Thoracic aorta (tissue), 2 donors: ENCODE measurements around the gene AOPEP. TPM values are rescaled to one million over a fixed set of nuclear protein-coding genes. Genes with fewer than 3 reads are reported as not detected.

Experiments used
- ATAC-seq: fragments of 150-250 bp; one replicate; pipeline ENCODE4 v1.8.0; 2017; ENCODE audit warnings: low read depth; ENCODE audit not compliant: insufficient number of reproducible peaks, low FRiP score
- DNase-seq: peaks from one replicate; pipeline ENCODE4 v3.0.0-alpha.2; 2020; ENCODE audit warnings: low spot score
- H3K27ac ChIP-seq, 2 donors: fragments of 200-600 bp; sonication (generic); 1 replicate in 1 of 2; 2 replicates in 1 of 2; pipeline ENCODE4 v1.5.1; 2016; ENCODE audit warnings: mild to moderate bottlenecking in 2 of 2, moderate library complexity in 2 of 2
- H3K27me3 ChIP-seq: fragments of 200-600 bp; sonication (generic); replicated peaks from 2 replicates; pipeline ENCODE4 v1.6.0; 2016; ENCODE audit warnings: mild to moderate bottlenecking; ENCODE audit not compliant: insufficient read depth
- H3K36me3 ChIP-seq: fragments of 200-600 bp; sonication (generic); one replicate; pipeline ENCODE4 v1.5.1; 2016
- H3K4me1 ChIP-seq, 2 donors: fragments of 200-600 bp; sonication (generic); 1 replicate in 1 of 2; 2 replicates in 1 of 2; pipeline versions ENCODE4 v1.5.1 to v1.6.0; 2016; ENCODE audit warnings: low read depth in 2 of 2, mild to moderate bottlenecking in 1 of 2; ENCODE audit not compliant: control insufficient read depth in 1 of 2
- H3K4me3 ChIP-seq: fragments of 200-600 bp; sonication (generic); 2 replicates; pipeline ENCODE4 v1.5.1; 2016; ENCODE audit warnings: mild to moderate bottlenecking
- H3K9me3 ChIP-seq: fragments of 200-600 bp; sonication (generic); 2 replicates; pipeline ENCODE4 v1.5.1; 2016
- total RNA-seq, 2 donors: library from RNA; depleted of rRNA; stranded (reverse); fragments of >200 nt; gene quantifications; one replicate each; pipeline versions ENCODE4 v1.1.0 to v1.2.3, GENCODE V29; 2016
- TF ChIP-seq, protein P1 (sequence below): fragments of 200-600 bp; sonication (generic); IDR thresholded peaks from one replicate; pipeline ENCODE4 v1.5.1; 2019; ENCODE audit warnings: antibody characterized with exemption

Gene AOPEP
- total RNA-seq, 2 donors from 2014 or later, result 494 to 668 TPM

GRCh38 chr9:94905606-94906005, 179.1 kb downstream of the AOPEP start:
- TF ChIP-seq, protein P1, sequence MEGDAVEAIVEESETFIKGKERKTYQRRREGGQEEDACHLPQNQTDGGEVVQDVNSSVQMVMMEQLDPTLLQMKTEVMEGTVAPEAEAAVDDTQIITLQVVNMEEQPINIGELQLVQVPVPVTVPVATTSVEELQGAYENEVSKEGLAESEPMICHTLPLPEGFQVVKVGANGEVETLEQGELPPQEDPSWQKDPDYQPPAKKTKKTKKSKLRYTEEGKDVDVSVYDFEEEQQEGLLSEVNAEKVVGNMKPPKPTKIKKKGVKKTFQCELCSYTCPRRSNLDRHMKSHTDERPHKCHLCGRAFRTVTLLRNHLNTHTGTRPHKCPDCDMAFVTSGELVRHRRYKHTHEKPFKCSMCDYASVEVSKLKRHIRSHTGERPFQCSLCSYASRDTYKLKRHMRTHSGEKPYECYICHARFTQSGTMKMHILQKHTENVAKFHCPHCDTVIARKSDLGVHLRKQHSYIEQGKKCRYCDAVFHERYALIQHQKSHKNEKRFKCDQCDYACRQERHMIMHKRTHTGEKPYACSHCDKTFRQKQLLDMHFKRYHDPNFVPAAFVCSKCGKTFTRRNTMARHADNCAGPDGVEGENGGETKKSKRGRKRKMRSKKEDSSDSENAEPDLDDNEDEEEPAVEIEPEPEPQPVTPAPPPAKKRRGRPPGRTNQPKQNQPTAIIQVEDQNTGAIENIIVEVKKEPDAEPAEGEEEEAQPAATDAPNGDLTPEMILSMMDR, result no peak
- no peaks in the 10 kb centered on the region for H3K9me3 ChIP-seq
- no peaks in the 10 kb centered on the region for H3K27me3 ChIP-seq
- ATAC-seq (no peak), DNase-seq (no peak)
- H3K27ac ChIP-seq, result no peak overlapping the region
- H3K4me3 ChIP-seq, result no peak overlapping the region
- peaks cover 24 to 75% of the 10 kb centered on the region in 2 donors for H3K4me1 ChIP-seq
- H3K36me3 ChIP-seq, result no peaks in the 10 kb centered on the region

GRCh38 chr9:94906181-94906580, 179.7 kb downstream of the AOPEP start:
- no peaks in the 10 kb centered on the region for H3K36me3 ChIP-seq
- no peak for ATAC-seq
- TF ChIP-seq, protein P1, result no peak
- H3K4me3 ChIP-seq, result no peak overlapping the region
- peaks cover 20 to 78% of the 10 kb centered on the region in 2 donors for H3K4me1 ChIP-seq
- no peaks in the 10 kb centered on the region for H3K9me3 ChIP-seq
- no peaks in the 10 kb centered on the region for H3K27me3 ChIP-seq
- no peak overlapping the region for H3K27ac ChIP-seq
- DNase-seq, result no peak

DNA sequence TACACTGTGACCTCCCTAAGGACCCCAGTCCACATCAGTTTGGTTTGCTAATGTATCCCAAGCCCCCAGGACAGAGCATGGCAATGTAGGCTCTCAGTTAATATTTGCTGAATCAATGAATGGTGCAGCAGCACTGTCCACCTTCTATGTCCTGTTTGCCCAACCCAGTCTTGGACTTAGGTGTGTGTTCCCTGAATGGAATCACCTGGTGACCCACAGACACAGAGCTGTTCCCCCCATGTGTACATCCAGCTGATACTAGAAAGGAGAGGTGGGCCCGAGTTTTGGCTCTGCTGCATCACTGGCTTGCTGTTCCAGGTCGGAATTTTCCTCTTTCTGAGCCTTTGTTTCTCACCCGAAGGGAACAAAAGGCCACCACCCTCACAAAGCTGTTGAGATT, 180.2 kb downstream of the AOPEP start:
- ATAC-seq (no peak), DNase-seq (no peak)
- Histone ChIP-seq H3K4me1 (peaks cover 14 to 74% of the 10 kb centered on the region in 2 donors), H3K27ac (peak overlapping the region; percentile 91), H3K27me3 (no peaks in the 10 kb centered on the region), H3K4me3 (no peak overlapping the region), H3K9me3 (no peaks in the 10 kb centered on the region), H3K36me3 (no peaks in the 10 kb centered on the region)
- TF ChIP-seq, protein P1, result no peak

- Histone ChIP-seq H3K4me1 (peaks cover 12 to 74% of the 10 kb centered on the region in 2 donors), H3K9me3 (no peaks in the 10 kb centered on the region)
These were observed 180.9 kb downstream of the AOPEP start for GRCh38 chr9:94907264-94907936.

DNA sequence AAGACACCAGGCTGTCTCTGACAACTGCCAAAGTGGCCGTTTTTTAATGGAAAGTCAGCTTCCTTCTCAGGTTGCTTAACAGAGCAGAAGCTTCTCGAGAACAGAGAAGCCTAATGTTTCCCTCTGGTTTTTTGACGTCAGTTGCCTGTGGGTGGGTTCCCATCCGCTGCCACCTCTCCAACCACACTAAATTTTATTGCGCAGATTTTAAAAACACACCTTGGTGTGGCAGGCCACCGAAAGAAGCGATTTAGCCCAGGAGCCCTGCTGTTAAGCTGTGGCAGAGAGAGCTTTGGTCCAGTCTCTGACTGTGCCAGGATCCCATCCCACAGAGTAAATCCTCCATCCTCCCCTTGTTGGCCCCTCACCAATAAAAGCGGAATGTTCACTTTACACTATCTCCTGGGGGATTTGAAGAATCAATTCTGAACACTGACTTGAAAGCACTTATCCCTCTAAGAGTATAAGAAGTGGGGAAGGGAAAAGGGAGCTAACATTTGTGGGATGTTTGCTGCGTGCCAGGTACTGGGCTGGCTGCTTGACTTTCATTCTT, 181.6 kb downstream of the AOPEP start:
- H3K4me1 ChIP-seq, result peaks cover 17 to 71% of the 10 kb centered on the region in 2 donors

More at GRCh38 chr9:94907264-94907936, 180.9 kb downstream of the AOPEP start:
- DNase-seq, result no peak
- no peaks in the 10 kb centered on the region for H3K36me3 ChIP-seq
- no peak overlapping the region for H3K4me3 ChIP-seq
- no peaks in the 10 kb centered on the region for H3K27me3 ChIP-seq
- ATAC-seq, result no peak
- TF ChIP-seq, protein P1, result no peak
- peak overlapping the region; percentile 91 for H3K27ac ChIP-seq

More for the DNA sequence above, 181.6 kb downstream of the AOPEP start:
- no peaks in the 10 kb centered on the region for H3K9me3 ChIP-seq
- ATAC-seq, result no peak
- H3K36me3 ChIP-seq, result no peaks in the 10 kb centered on the region
- TF ChIP-seq, protein P1, result no peak
- no peaks in the 10 kb centered on the region for H3K27me3 ChIP-seq
- H3K4me3 ChIP-seq, result peak overlapping the region; percentile 35
- H3K27ac ChIP-seq, result peak overlapping the region; percentile 91
- no peak for DNase-seq
